Prostate gland (tissue), 2 donors: ENCODE measurements around the gene CPA1. TPM values are rescaled to one million over a fixed set of nuclear protein-coding genes. Genes with fewer than 3 reads are reported as not detected.

Source experiments
- DNase-seq: peaks from one replicate; pipeline ENCODE4 v3.0.0-alpha.2; 2019; ENCODE audit warnings: low spot score
- H3K27ac ChIP-seq, 2 donors: fragments of 200-600 bp; sonication (generic); 2 replicates each; pipeline ENCODE4 v1.5.1; 2017 to 2019
- H3K27me3 ChIP-seq: fragments of 200-600 bp; sonication (generic); replicated peaks from 2 replicates; pipeline ENCODE4 v1.5.1; 2019; ENCODE audit not compliant: insufficient read depth
- H3K36me3 ChIP-seq, 2 donors: fragments of 200-600 bp; sonication (generic); 1 replicate in 1 of 2; 2 replicates in 1 of 2; pipeline versions ENCODE4 v1.5.1 to v1.8.1; 2017 to 2019
- H3K4me1 ChIP-seq: fragments of 200-600 bp; sonication (generic); replicated peaks from 2 replicates; pipeline ENCODE4 v1.5.1; 2019
- H3K4me3 ChIP-seq, 2 donors: fragments of 200-600 bp; sonication (generic); 2 replicates each; pipeline ENCODE4 v1.5.1; 2017 to 2019
- H3K9me3 ChIP-seq: fragments of 200-600 bp; sonication (generic); 2 replicates; pipeline ENCODE4 v1.5.1; 2017
- CTCF ChIP-seq, 4 experiments: fragments of 200-600 bp in 2 of 4; fragments of 450-650 bp in 2 of 4; sonication (generic) in 2 of 4; IDR thresholded peaks; 1 replicate in 3 of 4; 2 replicates in 1 of 4; pipeline ENCODE4 v1.5.1; 2016 to 2019; ENCODE audit warnings: antibody characterized with exemption in 4 of 4, mild to moderate bottlenecking in 2 of 4, moderate library complexity in 2 of 4
- POLR2A ChIP-seq: fragments of 450-650 bp; IDR thresholded peaks from one replicate; pipeline ENCODE4 v1.6.1; 2016; ENCODE audit warnings: antibody characterized with exemption, mild to moderate bottlenecking
- POLR2AphosphoS5 ChIP-seq: sonication (generic); formaldehyde crosslinking; IDR thresholded peaks from one replicate; pipeline ENCODE4 v1.6.1; 2017; ENCODE audit warnings: antibody characterized with exemption
- WGBS: methylation state at CpG from one replicate; pipeline ENCODE4 v1.1.5; 2018; 5-methylcytosine and 5-hydroxymethylcytosine counted together
- intact Hi-C: fragments of 100-400 bp; cut with DNase I; formaldehyde crosslinking; loops from one replicate; pipeline ENCODE4 v1.14.2; 2022
- total RNA-seq, 2 donors: library from RNA; depleted of rRNA; stranded (reverse); fragments of >200 nt; gene quantifications; one replicate each; pipeline ENCODE4 v1.1.0, GENCODE V29; 2016

The CPA1 gene
- total RNA-seq, 2 donors from 2014 or later = 0.14 TPM; not detected in 1

- Histone ChIP-seq H3K27me3 (no peaks in the 10 kb centered on the region), H3K27ac (no peak overlapping the region), H3K9me3 (no peaks in the 10 kb centered on the region), H3K4me3 (no peak overlapping the region), H3K36me3 (no peaks in the 10 kb centered on the region), H3K4me1 (no peaks in the 10 kb centered on the region)
- TF ChIP-seq CTCF (IDR thresholded peaks at IDR 0.05) = no peak
- no peak for TF ChIP-seq POLR2AphosphoS5
- no peak for TF ChIP-seq POLR2A
- no peak for DNase-seq
- intact Hi-C loops = no loop called here
- 85% methylated on average over 12 of the region's 12 CpGs for WGBS
Observed at GRCh38 chr7:130387628-130388403, 7.5 kb downstream of the CPA1 start.

GRCh38 chr7:130388671-130389070 is 8.4 kb downstream of the CPA1 start:
- TF ChIP-seq CTCF (IDR thresholded peaks at IDR 0.05) (no peak), POLR2A (no peak), POLR2AphosphoS5 (no peak)
- intact Hi-C loops = no loop called here
- H3K27ac ChIP-seq = no peak overlapping the region

GRCh38 chr7:130390486-130390885 is 10.2 kb downstream of the CPA1 start:
- 55% methylated on average over 1 of the region's 1 CpG for WGBS
- Histone ChIP-seq H3K27me3 (no peaks in the 10 kb centered on the region), H3K4me1 (no peaks in the 10 kb centered on the region), H3K4me3 (no peak overlapping the region), H3K36me3 (no peaks in the 10 kb centered on the region), H3K9me3 (no peaks in the 10 kb centered on the region), H3K27ac (no peak overlapping the region)
- no peak for TF ChIP-seq POLR2AphosphoS5
- no peak for TF ChIP-seq CTCF (IDR thresholded peaks at IDR 0.05)
- TF ChIP-seq POLR2A = no peak
- intact Hi-C loops = no loop called here
- no peak for DNase-seq

More at GRCh38 chr7:130388671-130389070, 8.4 kb downstream of the CPA1 start:
- WGBS = 95% methylated on average over 2 of the region's 2 CpGs
- H3K4me1 ChIP-seq = no peaks in the 10 kb centered on the region
- no peaks in the 10 kb centered on the region for H3K27me3 ChIP-seq
- no peaks in the 10 kb centered on the region for H3K36me3 ChIP-seq
- H3K9me3 ChIP-seq = no peaks in the 10 kb centered on the region
- H3K4me3 ChIP-seq = no peak overlapping the region
- DNase-seq = no peak

GRCh38 chr7:130393101-130393561 is 12.8 kb downstream of the CPA1 start:
- no peak for DNase-seq
- intact Hi-C loops = no loop called here
- Histone ChIP-seq H3K36me3 (no peaks in the 10 kb centered on the region), H3K27me3 (no peaks in the 10 kb centered on the region), H3K27ac (no peak overlapping the region), H3K4me1 (no peaks in the 10 kb centered on the region), H3K9me3 (no peaks in the 10 kb centered on the region), H3K4me3 (no peak overlapping the region)
- no peak for TF ChIP-seq POLR2A
- TF ChIP-seq CTCF (IDR thresholded peaks at IDR 0.05) = no peak
- no peak for TF ChIP-seq POLR2AphosphoS5
- WGBS = 52% methylated on average over 5 of the region's 5 CpGs

GRCh38 chr7:130393841-130394411 is 13.6 kb downstream of the CPA1 start:
- intact Hi-C loops = no loop called here
- TF ChIP-seq CTCF (IDR thresholded peaks at IDR 0.05) (no peak), POLR2A (no peak), POLR2AphosphoS5 (no peak)
- Histone ChIP-seq H3K36me3 (no peaks in the 10 kb centered on the region), H3K9me3 (no peaks in the 10 kb centered on the region), H3K27me3 (no peaks in the 10 kb centered on the region), H3K4me3 (no peak overlapping the region), H3K4me1 (no peaks in the 10 kb centered on the region), H3K27ac (no peak overlapping the region)
- DNase-seq = no peak
- WGBS = 97% methylated on average over 10 of the region's 10 CpGs
